HCT116 (cell line): ENCODE results near the gene HEXIM1. TPM values are rescaled to one million over a fixed set of nuclear protein-coding genes. Genes with fewer than 3 reads are reported as not detected.

Experiments
- ATAC-seq: fragments of 200-7000 bp; cut with Tn5 transposase; 2 replicates; pipeline ENCODE4 v1.9.1; 2020; ENCODE audit warnings: mild to moderate bottlenecking, moderate library complexity
- BruUV-seq: library from RNA; stranded (reverse); fragments of 400-500 nt; replicated peaks from 2 replicates; lab custom pipeline; 2021; lab: Mats Ljungman, UMichigan
- CTCF ChIA-PET: fragments of 300-600 bp; sonication (Branson Sonifier 250); formaldehyde crosslinking; loops from one replicate; lab custom pipeline; 2021; ENCODE audit warnings: antibody characterized with exemption; lab: Charles Lee
- POLR2A ChIA-PET: fragments of 300-600, 350-600 bp; sonication (Branson Sonifier 250); formaldehyde crosslinking; loops from one replicate; lab custom pipeline; 2021; ENCODE audit warnings: antibody characterized with exemption; lab: Charles Lee
- RAD21 ChIA-PET, 2 experiments: fragments of 300-600 bp; sonication (Branson Sonifier 250); formaldehyde crosslinking; loops; one replicate each; lab custom pipeline; 2023; ENCODE audit warnings: low total read pairs in 2 of 2; ENCODE audit not compliant: uncharacterized antibody in 2 of 2, unreplicated experiment in 2 of 2, low non-redundant PET in 1 of 2; lab: Charles Lee
- DNase-seq: peaks from one replicate; pipeline ENCODE4 v3.0.0-alpha.2; 2010; ENCODE audit warnings: low read depth, low spot score
- H2AFZ ChIP-seq: fragments of 200-600 bp; shearing (Covaris generic), sonication (generic); 2 replicates; pipeline ENCODE4 v1.6.1; 2017; ENCODE audit warnings: low read depth, mixed run types, mixed read lengths, antibody characterized with exemption, low read length; ENCODE audit not compliant: poor library complexity, severe bottlenecking
- H3K27ac ChIP-seq: 2 replicates; pipeline ENCODE4 v1.5.1; 2012; ENCODE audit warnings: low read depth, low read length
- H3K27me3 ChIP-seq: fragments of 200-600 bp; sonication (generic); 2 replicates; pipeline ENCODE4 v1.6.1; 2016; ENCODE audit warnings: mixed run types, low read length, mixed read lengths; ENCODE audit not compliant: insufficient read depth
- H3K36me3 ChIP-seq, 2 experiments: fragments of 200-500 bp in 1 of 2; fragments of 200-600 bp in 1 of 2; sonication (Bioruptor generic) in 1 of 2; sonication (generic) in 1 of 2; 2 replicates each; pipeline versions ENCODE4 v1.5.1 to v1.6.1; 2014 to 2016; ENCODE audit warnings: low read length in 2 of 2, inconsistent platforms in 1 of 2, mixed read lengths in 1 of 2, mixed run types in 1 of 2; ENCODE audit not compliant: insufficient read depth in 2 of 2, control insufficient read depth in 1 of 2
- H3K4me1 ChIP-seq, 2 experiments: fragments of 200-600 bp in 1 of 2; sonication (generic) in 1 of 2; 2 replicates each; pipeline versions ENCODE4 v1.5.1 to v1.6.1; 2012 to 2017; ENCODE audit warnings: low read length in 2 of 2, inconsistent platforms in 1 of 2, mild to moderate bottlenecking in 1 of 2, mixed read lengths in 1 of 2, mixed run types in 1 of 2, moderate library complexity in 1 of 2; ENCODE audit not compliant: insufficient read depth in 2 of 2, control insufficient read depth in 1 of 2
- H3K4me2 ChIP-seq: fragments of 200-600 bp; sonication (generic); 2 replicates; pipeline ENCODE4 v1.6.1; 2017; ENCODE audit warnings: mixed run types, low read length, mixed read lengths
- H3K4me3 ChIP-seq, 2 experiments: fragments of 200-600 bp in 1 of 2; sonication (generic) in 1 of 2; replicated peaks in 1 of 2; 2 replicates each; pipeline ENCODE4 v1.5.1; 2011 to 2016; ENCODE audit warnings: low read length in 2 of 2, control low read depth in 1 of 2, low read depth in 1 of 2, mild to moderate bottlenecking in 1 of 2, mixed read lengths in 1 of 2, mixed run types in 1 of 2
- H3K79me2 ChIP-seq: fragments of 200-600 bp; sonication (generic); 2 replicates; pipeline ENCODE4 v1.6.1; 2017; ENCODE audit warnings: mild to moderate bottlenecking, mixed run types, low read length, moderate library complexity, mixed read lengths; ENCODE audit not compliant: insufficient read depth
- H3K9ac ChIP-seq: fragments of 200-600 bp; sonication (generic); 2 replicates; pipeline ENCODE4 v1.6.1; 2016; ENCODE audit warnings: low read length, mixed read lengths
- H3K9me2 ChIP-seq: fragments of 200-600 bp; sonication (generic), shearing (Covaris generic); 2 replicates; pipeline ENCODE4 v1.6.1; 2017; ENCODE audit warnings: mixed run types, mild to moderate bottlenecking, moderate library complexity; ENCODE audit not compliant: insufficient read depth
- H3K9me3 ChIP-seq, 2 experiments: fragments of 200-500 bp in 1 of 2; fragments of 200-600 bp in 1 of 2; sonication (Bioruptor generic) in 1 of 2; sonication (generic) in 1 of 2; 2 replicates each; pipeline ENCODE4 v1.6.1; 2014 to 2017; ENCODE audit warnings: low read length in 2 of 2, mixed read lengths in 2 of 2, inconsistent platforms in 1 of 2, low read depth in 1 of 2, mild to moderate bottlenecking in 1 of 2, mixed run types in 1 of 2, moderate library complexity in 1 of 2; ENCODE audit not compliant: control insufficient read depth in 1 of 2, insufficient read depth in 1 of 2
- H4K20me1 ChIP-seq: fragments of 200-600 bp; sonication (generic), shearing (Covaris generic); 2 replicates; pipeline ENCODE4 v1.6.1; 2017; ENCODE audit warnings: mixed run types, mild to moderate bottlenecking, moderate library complexity; ENCODE audit not compliant: insufficient read depth
- CEBPB ChIP-seq: IDR thresholded peaks from 2 replicates; pipeline ENCODE4 v1.6.1; 2012; ENCODE audit warnings: low read depth
- FOSL1 ChIP-seq: IDR thresholded peaks from 2 replicates; pipeline ENCODE4 v1.6.1; 2012; ENCODE audit warnings: low read depth
- JUND ChIP-seq: IDR thresholded peaks from 2 replicates; pipeline ENCODE4 v1.6.1; 2012
- POLR2A ChIP-seq: IDR thresholded peaks from 2 replicates; pipeline ENCODE4 v1.7.0; 2011; ENCODE audit warnings: borderline replicate concordance; ENCODE audit not compliant: insufficient read depth, insufficient read length; ENCODE audit errors: extremely low read depth
- SIN3A ChIP-seq: IDR thresholded peaks from 2 replicates; pipeline ENCODE4 v1.6.1; 2012; ENCODE audit warnings: low read depth
- SRF ChIP-seq: IDR thresholded peaks from 2 replicates; pipeline ENCODE4 v1.6.1; 2012; ENCODE audit warnings: low read depth
- TCF7L2 ChIP-seq: IDR thresholded peaks from 2 replicates; pipeline ENCODE4 v1.7.0; 2011; ENCODE audit warnings: borderline replicate concordance, inconsistent platforms; ENCODE audit not compliant: insufficient read depth, insufficient read length; ENCODE audit errors: extremely low read depth
- YY1 ChIP-seq: IDR thresholded peaks from 2 replicates; pipeline ENCODE4 v1.6.1; 2011; ENCODE audit warnings: low read length, low read depth, moderate library complexity, mild to moderate bottlenecking; ENCODE audit not compliant: insufficient replicate concordance; ENCODE audit errors: extremely low read depth
- ZFX ChIP-seq: fragments of 450-650 bp; IDR thresholded peaks from 2 replicates; pipeline ENCODE4 v1.6.1; 2017
- intact Hi-C: fragments of 100-400 bp; cut with micrococcal nuclease; formaldehyde crosslinking; loops from 2 replicates; pipeline ENCODE4 v1.10.0; 2022
- total RNA-seq: library from RNA; stranded (reverse); gene quantifications from one replicate; pipeline ENCODE4 v1.2.1, GENCODE V29; 2021; ENCODE audit not compliant: unreplicated experiment
- TF ChIP-seq, protein P1 (sequence below), 3 experiments: fragments of 200-600 bp in 1 of 3; sonication (generic) in 1 of 3; IDR thresholded peaks in 2 of 3; conservative IDR thresholded peaks in 1 of 3; 2 replicates each; pipeline ENCODE4 v1.5.1; 2012 to 2017; ENCODE audit warnings: low read depth in 2 of 3, low read length in 2 of 3, antibody characterized with exemption in 1 of 3, borderline replicate concordance in 1 of 3, control low read depth in 1 of 3, mild to moderate bottlenecking in 1 of 3, mixed read lengths in 1 of 3, mixed run types in 1 of 3, moderate library complexity in 1 of 3; ENCODE audit not compliant: insufficient read depth in 1 of 3
- TF ChIP-seq, protein P2 (sequence below): IDR thresholded peaks from 2 replicates; pipeline ENCODE4 v1.6.1; 2012
- TF ChIP-seq, protein P3 (sequence below): IDR thresholded peaks from 2 replicates; pipeline ENCODE4 v1.6.1; 2012

HEXIM1 gene
- total RNA-seq, 1 experiment from 2014 or later: 58.0 TPM

DNA sequence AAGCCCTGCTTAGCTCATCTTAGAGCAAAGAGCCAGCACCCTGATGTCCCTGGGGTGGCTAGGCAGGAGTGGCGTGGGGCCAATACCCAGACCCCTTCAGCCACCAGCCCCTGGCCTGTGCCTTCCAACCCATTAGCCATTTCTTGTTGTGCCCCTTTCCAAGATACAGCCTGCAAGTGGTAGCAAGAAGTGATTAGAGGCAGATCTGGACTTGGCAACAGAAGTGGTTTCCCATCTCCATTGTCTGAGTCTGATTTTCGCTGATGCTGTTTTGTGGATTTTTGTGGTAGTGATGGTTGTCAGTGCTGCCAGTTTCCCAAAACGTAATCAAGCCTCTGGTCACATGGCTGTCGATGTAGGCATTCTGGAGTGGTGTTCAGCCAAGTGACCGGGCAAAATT, 41.7 kb upstream of the HEXIM1 start:
- DNase-seq: no peak
- POLR2A ChIA-PET: no interaction called here

DNA sequence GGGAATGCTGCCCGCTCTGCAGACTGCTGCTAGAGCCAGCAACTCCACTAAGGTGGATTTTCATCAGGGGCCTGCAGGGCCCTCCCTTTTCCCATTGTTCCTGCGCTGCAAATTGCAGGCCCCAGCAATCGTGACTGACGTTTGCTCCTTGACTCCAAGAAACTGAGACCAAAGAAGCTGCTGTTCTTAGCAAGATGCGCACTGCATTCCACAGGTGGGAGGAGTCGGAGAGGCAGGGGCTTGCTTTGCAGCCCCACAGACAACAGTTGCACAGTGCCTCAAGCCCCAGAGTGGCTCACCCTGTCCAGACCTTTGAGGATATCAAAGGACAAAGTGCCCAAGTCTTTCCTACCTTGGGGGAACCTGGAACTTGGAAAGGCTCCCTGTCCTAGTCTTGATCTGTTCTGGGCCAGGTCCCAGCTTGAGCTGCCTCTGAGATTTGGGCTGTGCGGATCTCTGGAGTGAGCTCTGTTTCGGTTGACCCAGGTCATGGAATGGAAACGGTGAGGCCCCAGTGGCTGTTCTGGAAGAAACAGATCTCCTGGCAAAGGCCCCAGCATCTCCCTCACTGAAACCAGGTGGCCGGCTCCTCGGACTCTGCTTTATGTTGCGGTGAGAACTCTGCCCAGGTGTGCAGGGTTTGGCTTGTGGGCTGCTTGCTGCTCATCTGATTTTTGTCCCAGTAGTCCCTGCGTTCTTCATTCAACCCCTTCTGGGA, 40.8 kb upstream of the HEXIM1 start:
- Histone ChIP-seq H3K9ac (no peak overlapping the region), H3K4me1 (peaks cover 3 to 10% of the 10 kb centered on the region in 2 experiments; a peak in 2 of 4 replicates), H3K27me3 (no peaks in the 10 kb centered on the region), H3K27ac (no peak overlapping the region; the same call in 1 of the 2 replicates), H3K36me3 (peaks cover 20 to 42% of the 10 kb centered on the region in 2 experiments), H3K9me2 (no peaks in the 10 kb centered on the region), H3K4me2 (no peak overlapping the region), H3K4me3 (no peak overlapping the region), H3K9me3 (no peaks in the 10 kb centered on the region), H3K79me2 (no peaks in the 10 kb centered on the region), H4K20me1 (no peaks in the 10 kb centered on the region), H2AFZ (no peak overlapping the region)
- ChIA-PET CTCF (interaction anchor here (1.3 to 1.6 kb wide), 2 partner anchors 13 to 28 kb away, joined by 3 to 4 read pairs; partner anchors contain the start of gene ACBD4), RAD21 (no interaction called here), POLR2A (no interaction called here)
- TF ChIP-seq JUND (no peak), CEBPB (no peak), YY1 (no peak), FOSL1 (no peak), TCF7L2 (no peak)
- TF ChIP-seq, protein P1, sequence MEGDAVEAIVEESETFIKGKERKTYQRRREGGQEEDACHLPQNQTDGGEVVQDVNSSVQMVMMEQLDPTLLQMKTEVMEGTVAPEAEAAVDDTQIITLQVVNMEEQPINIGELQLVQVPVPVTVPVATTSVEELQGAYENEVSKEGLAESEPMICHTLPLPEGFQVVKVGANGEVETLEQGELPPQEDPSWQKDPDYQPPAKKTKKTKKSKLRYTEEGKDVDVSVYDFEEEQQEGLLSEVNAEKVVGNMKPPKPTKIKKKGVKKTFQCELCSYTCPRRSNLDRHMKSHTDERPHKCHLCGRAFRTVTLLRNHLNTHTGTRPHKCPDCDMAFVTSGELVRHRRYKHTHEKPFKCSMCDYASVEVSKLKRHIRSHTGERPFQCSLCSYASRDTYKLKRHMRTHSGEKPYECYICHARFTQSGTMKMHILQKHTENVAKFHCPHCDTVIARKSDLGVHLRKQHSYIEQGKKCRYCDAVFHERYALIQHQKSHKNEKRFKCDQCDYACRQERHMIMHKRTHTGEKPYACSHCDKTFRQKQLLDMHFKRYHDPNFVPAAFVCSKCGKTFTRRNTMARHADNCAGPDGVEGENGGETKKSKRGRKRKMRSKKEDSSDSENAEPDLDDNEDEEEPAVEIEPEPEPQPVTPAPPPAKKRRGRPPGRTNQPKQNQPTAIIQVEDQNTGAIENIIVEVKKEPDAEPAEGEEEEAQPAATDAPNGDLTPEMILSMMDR (IDR thresholded peaks at IDR 0.05 in 2 of 3, conservative IDR thresholded peaks at IDR 0.05 in 1 of 3; ENCODE audit: borderline replicate concordance in 1 of 3, insufficient read depth in 1 of 3, low read depth in 2 of 3, low read length in 2 of 3): no peak
- no TSS peak for BruUV-seq
- intact Hi-C loops: no loop called here
- ATAC-seq (no peak), DNase-seq (no peak)

More for the DNA sequence above, 41.7 kb upstream of the HEXIM1 start:
- no peaks in the 10 kb centered on the region for H4K20me1 ChIP-seq
- H3K27ac ChIP-seq: no peak overlapping the region
- no TSS peak for BruUV-seq
- H3K9ac ChIP-seq: no peak overlapping the region
- H3K27me3 ChIP-seq: no peaks in the 10 kb centered on the region
- no peaks in the 10 kb centered on the region for H3K9me2 ChIP-seq
- peaks cover 3 to 9% of the 10 kb centered on the region in 2 experiments; a peak in 2 of 4 replicates for H3K4me1 ChIP-seq
- H3K36me3 ChIP-seq: peaks cover 25 to 50% of the 10 kb centered on the region in 2 experiments
- H3K4me3 ChIP-seq: no peak overlapping the region
- no peak for ATAC-seq
- ChIA-PET CTCF (interaction anchor here (1.2 kb wide), 1 partner anchor 29 kb away, joined by 5 read pairs; the partner anchor contains the start of gene ACBD4), RAD21 (no interaction called here)
- no peaks in the 10 kb centered on the region for H3K79me2 ChIP-seq
- no peak overlapping the region for H3K4me2 ChIP-seq
- no peak overlapping the region for H2AFZ ChIP-seq
- no peaks in the 10 kb centered on the region for H3K9me3 ChIP-seq
- no peak for TF ChIP-seq CEBPB
- TF ChIP-seq POLR2A: no peak
- TF ChIP-seq SRF: no peak
- TF ChIP-seq, protein P2, sequence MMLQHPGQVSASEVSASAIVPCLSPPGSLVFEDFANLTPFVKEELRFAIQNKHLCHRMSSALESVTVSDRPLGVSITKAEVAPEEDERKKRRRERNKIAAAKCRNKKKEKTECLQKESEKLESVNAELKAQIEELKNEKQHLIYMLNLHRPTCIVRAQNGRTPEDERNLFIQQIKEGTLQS: no peak
- TF ChIP-seq SIN3A: no peak
- TF ChIP-seq, protein P3, sequence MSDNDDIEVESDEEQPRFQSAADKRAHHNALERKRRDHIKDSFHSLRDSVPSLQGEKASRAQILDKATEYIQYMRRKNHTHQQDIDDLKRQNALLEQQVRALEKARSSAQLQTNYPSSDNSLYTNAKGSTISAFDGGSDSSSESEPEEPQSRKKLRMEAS: no peak
- TF ChIP-seq ZFX: no peak
- intact Hi-C loops: no loop called here
